Epithelial cell of proximal tubule (primary cell): ENCODE measurements around the gene PPA2. TPM values are rescaled to one million over a fixed set of nuclear protein-coding genes. Genes with fewer than 3 reads are reported as not detected.

Experiments
- DNase-seq: peaks from one replicate; pipeline ENCODE4 v3.0.0-alpha.2; 2011; ENCODE audit warnings: low read depth
- H3K4me3 ChIP-seq: 2 replicates; pipeline ENCODE4 v1.5.1; 2011; ENCODE audit warnings: low read depth, mild to moderate bottlenecking, low read length
- total RNA-seq: library from RNA; depleted of rRNA; stranded (reverse); fragments of >200 nt; gene quantifications from 2 replicates; pipeline ENCODE4 v1.2.3, GENCODE V29; 2015
- TF ChIP-seq, protein P1 (sequence below): conservative IDR thresholded peaks from 2 replicates; pipeline ENCODE4 v1.5.1; 2012; ENCODE audit warnings: low read depth, mild to moderate bottlenecking, low read length

PPA2 gene
- total RNA-seq, 1 donor from 2014 or later: 156 TPM

DNA sequence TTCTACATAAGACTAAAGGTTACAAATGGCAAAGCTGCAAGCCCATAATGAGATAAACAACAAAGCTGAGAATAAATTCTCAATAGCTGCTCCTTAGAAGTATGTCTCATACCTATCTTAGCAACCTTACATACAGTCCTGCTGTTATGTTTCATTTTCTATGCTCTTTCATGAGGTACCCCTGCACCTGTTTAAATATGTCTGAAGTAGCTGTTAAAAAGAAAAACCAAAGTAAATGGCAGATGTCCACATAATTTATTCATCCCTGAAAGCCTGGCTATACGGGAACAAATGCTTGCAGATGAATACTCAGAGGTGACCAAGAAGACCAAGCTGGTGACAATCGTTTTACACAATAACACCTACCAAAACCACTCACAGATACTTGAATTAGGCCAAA lies 22.5 kb downstream of the PPA2 start:
- no peak for DNase-seq
- H3K4me3 ChIP-seq: no peak overlapping the region
- TF ChIP-seq, protein P1, sequence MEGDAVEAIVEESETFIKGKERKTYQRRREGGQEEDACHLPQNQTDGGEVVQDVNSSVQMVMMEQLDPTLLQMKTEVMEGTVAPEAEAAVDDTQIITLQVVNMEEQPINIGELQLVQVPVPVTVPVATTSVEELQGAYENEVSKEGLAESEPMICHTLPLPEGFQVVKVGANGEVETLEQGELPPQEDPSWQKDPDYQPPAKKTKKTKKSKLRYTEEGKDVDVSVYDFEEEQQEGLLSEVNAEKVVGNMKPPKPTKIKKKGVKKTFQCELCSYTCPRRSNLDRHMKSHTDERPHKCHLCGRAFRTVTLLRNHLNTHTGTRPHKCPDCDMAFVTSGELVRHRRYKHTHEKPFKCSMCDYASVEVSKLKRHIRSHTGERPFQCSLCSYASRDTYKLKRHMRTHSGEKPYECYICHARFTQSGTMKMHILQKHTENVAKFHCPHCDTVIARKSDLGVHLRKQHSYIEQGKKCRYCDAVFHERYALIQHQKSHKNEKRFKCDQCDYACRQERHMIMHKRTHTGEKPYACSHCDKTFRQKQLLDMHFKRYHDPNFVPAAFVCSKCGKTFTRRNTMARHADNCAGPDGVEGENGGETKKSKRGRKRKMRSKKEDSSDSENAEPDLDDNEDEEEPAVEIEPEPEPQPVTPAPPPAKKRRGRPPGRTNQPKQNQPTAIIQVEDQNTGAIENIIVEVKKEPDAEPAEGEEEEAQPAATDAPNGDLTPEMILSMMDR: no peak

GRCh38 chr4:105440890-105441289 lies 33.0 kb downstream of the PPA2 start:
- no peak overlapping the region for H3K4me3 ChIP-seq
- DNase-seq: no peak
- TF ChIP-seq, protein P1: no peak

- TF ChIP-seq, protein P1: no peak
- H3K4me3 ChIP-seq: no peak overlapping the region
- no peak for DNase-seq
Measured at GRCh38 chr4:105437637-105438036, 36.2 kb downstream of the PPA2 start.

DNA sequence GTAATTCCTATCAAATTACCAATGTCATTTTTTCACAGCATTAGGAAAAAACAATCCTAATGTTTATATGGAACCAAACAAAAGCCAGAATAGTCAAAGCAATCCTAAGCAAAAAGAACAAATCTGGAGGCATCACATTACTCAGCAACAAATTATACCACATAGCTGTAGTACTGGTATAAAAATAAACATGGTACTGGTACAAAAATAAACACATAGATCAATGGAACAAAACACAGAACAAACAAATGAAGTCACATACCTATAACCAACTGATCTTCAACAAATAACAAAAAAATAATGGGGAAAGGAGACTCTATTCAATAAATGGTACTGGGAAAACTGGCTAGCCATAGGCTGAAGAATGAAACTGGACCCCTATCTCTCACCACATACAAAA lies 37.4 kb downstream of the PPA2 start:
- TF ChIP-seq, protein P1: no peak
- no peak overlapping the region for H3K4me3 ChIP-seq
- DNase-seq: no peak

DNA sequence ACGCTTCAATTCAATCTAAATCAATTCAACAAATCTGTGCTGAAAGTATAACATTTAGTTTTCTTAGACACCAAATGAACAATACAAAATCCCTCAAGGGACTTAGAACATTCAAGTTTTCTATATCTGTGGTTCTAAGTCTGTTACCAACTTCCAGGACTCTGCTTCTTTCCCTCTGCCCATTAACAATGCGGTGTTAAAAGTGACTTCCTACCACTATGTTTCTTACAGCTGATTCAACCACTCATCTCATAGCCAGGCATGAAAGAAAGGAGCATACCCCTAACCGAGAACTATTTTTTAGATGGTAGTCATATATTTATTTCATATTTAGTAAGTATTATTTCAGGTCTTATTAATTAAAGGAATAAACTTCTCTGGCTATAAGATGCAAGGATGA lies 38.9 kb downstream of the PPA2 start:
- no peak overlapping the region for H3K4me3 ChIP-seq
- DNase-seq: no peak
- TF ChIP-seq, protein P1: no peak

- no peak overlapping the region for H3K4me3 ChIP-seq
- TF ChIP-seq, protein P1: no peak
- no peak for DNase-seq
Measured at GRCh38 chr4:105433421-105433820, 40.4 kb downstream of the PPA2 start.

DNA sequence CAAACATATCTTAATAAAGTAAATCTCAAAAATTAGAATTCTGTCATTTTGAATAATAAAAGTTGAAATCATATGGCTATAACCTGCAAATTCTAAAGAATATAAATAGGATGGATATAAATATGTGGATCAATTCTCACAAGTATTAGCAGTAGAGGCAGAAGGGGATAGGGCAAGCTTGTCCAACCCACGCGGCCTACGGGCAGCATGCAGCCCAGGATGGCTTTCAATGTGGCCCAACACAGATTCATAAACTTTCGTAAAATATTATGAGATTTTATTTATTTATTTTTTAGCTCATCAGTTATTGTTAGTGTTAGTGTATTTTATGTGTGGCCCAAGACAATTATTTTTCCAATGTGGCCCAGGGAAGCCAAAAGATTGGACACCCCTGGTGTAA lies 41.4 kb downstream of the PPA2 start:
- TF ChIP-seq, protein P1: no peak
- H3K4me3 ChIP-seq: no peak overlapping the region
- no peak for DNase-seq
